ENCODE results near the gene ZNF407.

- TF ChIP-seq YY1 (IDR thresholded peaks at IDR 0.05) (no peak), RAD21 (IDR thresholded peaks at IDR 0.05) (no peak), TAF1 (conservative IDR thresholded peaks at IDR 0.05) (no peak), FOXA2 (IDR thresholded peaks at IDR 0.05) (no peak)
- TF ChIP-seq, protein P1, sequence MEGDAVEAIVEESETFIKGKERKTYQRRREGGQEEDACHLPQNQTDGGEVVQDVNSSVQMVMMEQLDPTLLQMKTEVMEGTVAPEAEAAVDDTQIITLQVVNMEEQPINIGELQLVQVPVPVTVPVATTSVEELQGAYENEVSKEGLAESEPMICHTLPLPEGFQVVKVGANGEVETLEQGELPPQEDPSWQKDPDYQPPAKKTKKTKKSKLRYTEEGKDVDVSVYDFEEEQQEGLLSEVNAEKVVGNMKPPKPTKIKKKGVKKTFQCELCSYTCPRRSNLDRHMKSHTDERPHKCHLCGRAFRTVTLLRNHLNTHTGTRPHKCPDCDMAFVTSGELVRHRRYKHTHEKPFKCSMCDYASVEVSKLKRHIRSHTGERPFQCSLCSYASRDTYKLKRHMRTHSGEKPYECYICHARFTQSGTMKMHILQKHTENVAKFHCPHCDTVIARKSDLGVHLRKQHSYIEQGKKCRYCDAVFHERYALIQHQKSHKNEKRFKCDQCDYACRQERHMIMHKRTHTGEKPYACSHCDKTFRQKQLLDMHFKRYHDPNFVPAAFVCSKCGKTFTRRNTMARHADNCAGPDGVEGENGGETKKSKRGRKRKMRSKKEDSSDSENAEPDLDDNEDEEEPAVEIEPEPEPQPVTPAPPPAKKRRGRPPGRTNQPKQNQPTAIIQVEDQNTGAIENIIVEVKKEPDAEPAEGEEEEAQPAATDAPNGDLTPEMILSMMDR (IDR thresholded peaks at IDR 0.05; ENCODE audit: low read depth, low read length, missing input control): no peak
- TF ChIP-seq, protein P2, sequence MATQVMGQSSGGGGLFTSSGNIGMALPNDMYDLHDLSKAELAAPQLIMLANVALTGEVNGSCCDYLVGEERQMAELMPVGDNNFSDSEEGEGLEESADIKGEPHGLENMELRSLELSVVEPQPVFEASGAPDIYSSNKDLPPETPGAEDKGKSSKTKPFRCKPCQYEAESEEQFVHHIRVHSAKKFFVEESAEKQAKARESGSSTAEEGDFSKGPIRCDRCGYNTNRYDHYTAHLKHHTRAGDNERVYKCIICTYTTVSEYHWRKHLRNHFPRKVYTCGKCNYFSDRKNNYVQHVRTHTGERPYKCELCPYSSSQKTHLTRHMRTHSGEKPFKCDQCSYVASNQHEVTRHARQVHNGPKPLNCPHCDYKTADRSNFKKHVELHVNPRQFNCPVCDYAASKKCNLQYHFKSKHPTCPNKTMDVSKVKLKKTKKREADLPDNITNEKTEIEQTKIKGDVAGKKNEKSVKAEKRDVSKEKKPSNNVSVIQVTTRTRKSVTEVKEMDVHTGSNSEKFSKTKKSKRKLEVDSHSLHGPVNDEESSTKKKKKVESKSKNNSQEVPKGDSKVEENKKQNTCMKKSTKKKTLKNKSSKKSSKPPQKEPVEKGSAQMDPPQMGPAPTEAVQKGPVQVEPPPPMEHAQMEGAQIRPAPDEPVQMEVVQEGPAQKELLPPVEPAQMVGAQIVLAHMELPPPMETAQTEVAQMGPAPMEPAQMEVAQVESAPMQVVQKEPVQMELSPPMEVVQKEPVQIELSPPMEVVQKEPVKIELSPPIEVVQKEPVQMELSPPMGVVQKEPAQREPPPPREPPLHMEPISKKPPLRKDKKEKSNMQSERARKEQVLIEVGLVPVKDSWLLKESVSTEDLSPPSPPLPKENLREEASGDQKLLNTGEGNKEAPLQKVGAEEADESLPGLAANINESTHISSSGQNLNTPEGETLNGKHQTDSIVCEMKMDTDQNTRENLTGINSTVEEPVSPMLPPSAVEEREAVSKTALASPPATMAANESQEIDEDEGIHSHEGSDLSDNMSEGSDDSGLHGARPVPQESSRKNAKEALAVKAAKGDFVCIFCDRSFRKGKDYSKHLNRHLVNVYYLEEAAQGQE (IDR thresholded peaks at IDR 0.05): no peak
These were observed 39.6 kb upstream of the ZNF407 start for GRCh38 chr18:74558096-74558495.
